Hepatocyte (in vitro differentiated cells): ENCODE data around the gene MORC3.
"Not testable (repeated sequence)": the region's sequence is repeated elsewhere in the genome, so short reads cannot be mapped to it uniquely, and the experiment has no call there.

Source experiments
- CTCF ChIP-seq: fragments of 200-600 bp; sonication (generic); IDR thresholded peaks from 2 replicates; pipeline ENCODE4 v1.5.1; 2016; ENCODE audit warnings: antibody characterized with exemption, mild to moderate bottlenecking; ENCODE audit not compliant: poor library complexity
- EZH2 ChIP-seq: fragments of 200-600 bp; sonication (generic); IDR thresholded peaks from 2 replicates; pipeline ENCODE4 v1.6.1; 2016; ENCODE audit warnings: antibody characterized with exemption, mild to moderate bottlenecking, borderline replicate concordance
- EZH2phosphoT487 ChIP-seq: fragments of 200-600 bp; sonication (generic); IDR thresholded peaks from one replicate; pipeline ENCODE4 v1.6.1; 2018; ENCODE audit warnings: antibody characterized with exemption, mild to moderate bottlenecking, low read depth, moderate library complexity; ENCODE audit not compliant: unreplicated experiment, severe bottlenecking

GRCh38 chr21:36316045-36316444 is 4.0 kb upstream of the MORC3 start:
- not testable (repeated sequence) for TF ChIP-seq CTCF, EZH2, EZH2phosphoT487
